T-helper 17 cell (primary cell): ENCODE data around the gene YTHDF1. TPM values are rescaled to one million over a fixed set of nuclear protein-coding genes. Genes with fewer than 3 reads are reported as not detected.
"Not testable (repeated sequence)": the region's sequence is repeated elsewhere in the genome, so short reads cannot be mapped to it uniquely, and the experiment has no call there.

Source experiments
- ATAC-seq: fragments of 150-1000 bp; cut with Tn5 transposase; 2 replicates; pipeline ENCODE4 v1.10.0; 2021; ENCODE audit warnings: mild to moderate bottlenecking, moderate library complexity
- DNase-seq, 3 donors: peaks; one replicate each; pipeline versions ENCODE4 v3.0.0 to v3.0.0-alpha.2; 2020 to 2021
- H3K9me3 ChIP-seq: one replicate; pipeline ENCODE4 v1.7.0; 2013; ENCODE audit warnings: low read length, mild to moderate bottlenecking; ENCODE audit not compliant: control insufficient read depth, poor library complexity, severe bottlenecking
- H3K27ac Mint-ChIP-seq: one replicate; pipeline ENCODE4 v1.8.0; 2022; ENCODE audit warnings: mild to moderate bottlenecking, moderate library complexity, mixed read lengths
- H3K27me3 Mint-ChIP-seq: one replicate; pipeline ENCODE4 v1.8.0; 2022; ENCODE audit warnings: mixed read lengths
- H3K36me3 Mint-ChIP-seq: one replicate; pipeline ENCODE4 v1.8.0; 2022; ENCODE audit warnings: low read depth, mixed read lengths
- H3K4me1 Mint-ChIP-seq: one replicate; pipeline ENCODE4 v1.8.0; 2022; ENCODE audit warnings: mild to moderate bottlenecking, mixed read lengths
- H3K4me3 Mint-ChIP-seq: one replicate; pipeline ENCODE4 v1.8.0; 2022; ENCODE audit warnings: mild to moderate bottlenecking, moderate library complexity, mixed read lengths
- total RNA-seq, 4 donors: library from RNA in 2 of 4; stranded (reverse) in 2 of 4; gene quantifications; one replicate each; pipeline ENCODE4 v1.2.3 and lab custom pipeline; 2022 to 2026

The YTHDF1 gene
- total RNA-seq, 2 donors from 2014 or later = 30.0 to 41.4 TPM

GRCh38 chr20:63254606-63255384 lies 38.9 kb upstream of the YTHDF1 start:
- H3K36me3 Mint-ChIP-seq = peaks cover 4% of the 10 kb centered on the region
- peak overlapping the region; percentile 74 for H3K4me3 Mint-ChIP-seq
- no peak for ATAC-seq

GRCh38 chr20:63254232-63254605 lies 38.3 kb upstream of the YTHDF1 start, which contains the start of gene NKAIN4:
NKAIN4 (minus strand) TSS chr20:63254463; CDS start chr20:63254450, 13 bp downstream.
- peaks cover 10% of the 10 kb centered on the region for H3K4me1 Mint-ChIP-seq
- H3K9me3 ChIP-seq = no peaks in the 10 kb centered on the region
- peaks cover 74% of the 10 kb centered on the region for H3K27me3 Mint-ChIP-seq
- no peak for ATAC-seq
- peak within 1 kb of the TSS; percentile 74 for H3K4me3 Mint-ChIP-seq
- no peak within 1 kb of the TSS for H3K27ac Mint-ChIP-seq
- no peak for DNase-seq
- peaks cover 4% of the 10 kb centered on the region for H3K36me3 Mint-ChIP-seq

More at GRCh38 chr20:63254606-63255384, 38.9 kb upstream of the YTHDF1 start:
- H3K4me1 Mint-ChIP-seq = peaks cover 10% of the 10 kb centered on the region
- H3K27ac Mint-ChIP-seq = no peak overlapping the region
- no peak for DNase-seq
- peaks cover 74% of the 10 kb centered on the region for H3K27me3 Mint-ChIP-seq
- H3K9me3 ChIP-seq = no peaks in the 10 kb centered on the region

GRCh38 chr20:63253438-63254231 lies 37.7 kb upstream of the YTHDF1 start:
- H3K36me3 Mint-ChIP-seq = peaks cover 4% of the 10 kb centered on the region
- peak overlapping the region; percentile 69 for H3K4me3 Mint-ChIP-seq
- peaks cover 10% of the 10 kb centered on the region for H3K4me1 Mint-ChIP-seq
- ATAC-seq = no peak
- H3K27ac Mint-ChIP-seq = no peak overlapping the region
- DNase-seq = no peak
- H3K9me3 ChIP-seq = no peaks in the 10 kb centered on the region
- H3K27me3 Mint-ChIP-seq = peaks cover 78% of the 10 kb centered on the region

GRCh38 chr20:63253065-63253437 lies 37.1 kb upstream of the YTHDF1 start:
- no peaks in the 10 kb centered on the region for H3K9me3 ChIP-seq
- peaks cover 10% of the 10 kb centered on the region for H3K4me1 Mint-ChIP-seq
- H3K27me3 Mint-ChIP-seq = peaks cover 78% of the 10 kb centered on the region
- DNase-seq (no peak), ATAC-seq (no peak)
- H3K36me3 Mint-ChIP-seq = peaks cover 4% of the 10 kb centered on the region
- H3K27ac Mint-ChIP-seq = no peak overlapping the region
- peak overlapping the region; percentile 69 for H3K4me3 Mint-ChIP-seq

DNA sequence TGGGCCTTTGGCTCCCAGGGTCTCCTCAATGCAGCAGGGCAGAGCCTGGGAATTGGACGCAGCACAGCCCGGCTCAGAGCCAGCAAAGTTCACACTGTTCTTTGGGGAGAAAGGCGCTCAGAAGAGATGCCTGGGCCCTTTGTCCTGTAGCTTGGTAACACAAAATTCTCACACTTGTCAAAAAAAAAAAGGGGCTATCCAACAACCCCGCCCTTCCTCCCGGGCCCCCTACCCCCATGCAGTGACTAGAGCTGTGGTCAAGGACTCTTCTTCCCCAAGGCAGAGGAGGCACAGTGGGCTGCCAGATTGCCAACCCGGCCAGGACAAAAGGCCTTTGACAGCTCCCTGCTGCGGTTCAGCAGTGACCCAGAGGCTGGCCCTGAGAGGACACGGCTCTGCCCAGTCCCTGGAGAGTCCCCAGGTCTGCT lies 36.4 kb upstream of the YTHDF1 start:
- ATAC-seq (no peak), DNase-seq (no peak)
- H3K36me3 Mint-ChIP-seq = peaks cover 4% of the 10 kb centered on the region
- peaks cover 10% of the 10 kb centered on the region for H3K4me1 Mint-ChIP-seq
- no peak overlapping the region for H3K4me3 Mint-ChIP-seq
- H3K9me3 ChIP-seq = no peaks in the 10 kb centered on the region
- H3K27ac Mint-ChIP-seq = no peak overlapping the region
- H3K27me3 Mint-ChIP-seq = peaks cover 70% of the 10 kb centered on the region

DNA sequence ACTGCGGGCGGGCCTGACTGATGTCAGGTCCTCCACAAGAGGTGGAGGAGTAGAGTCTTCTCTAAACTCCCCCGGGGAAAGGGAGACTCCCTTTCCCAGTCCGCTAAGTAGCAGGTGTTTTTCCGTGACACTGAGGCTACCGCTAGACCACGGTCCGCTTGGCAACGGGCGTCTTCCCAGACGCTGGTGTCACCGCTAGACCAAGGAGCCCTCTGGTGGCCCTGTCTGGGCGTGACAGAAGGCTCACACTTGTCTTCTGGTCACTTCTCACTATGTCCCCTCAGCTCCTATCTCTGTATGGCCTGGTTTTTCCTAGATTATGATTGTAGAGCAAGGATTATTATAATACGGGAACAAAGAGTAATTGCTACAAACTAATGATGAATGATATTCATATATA lies 35.4 kb upstream of the YTHDF1 start:
- not testable (repeated sequence) for H3K9me3 ChIP-seq, H3K36me3 Mint-ChIP-seq, ATAC-seq, DNase-seq, H3K4me3 Mint-ChIP-seq, H3K4me1 Mint-ChIP-seq, H3K27ac Mint-ChIP-seq
- H3K27me3 Mint-ChIP-seq = peaks cover 67% of the 10 kb centered on the region

- ATAC-seq = no peak
- H3K4me1 Mint-ChIP-seq = peaks cover 8% of the 10 kb centered on the region
- H3K36me3 Mint-ChIP-seq = peaks cover 6% of the 10 kb centered on the region
- H3K9me3 ChIP-seq = no peaks in the 10 kb centered on the region
- no peak overlapping the region for H3K27ac Mint-ChIP-seq
- no peak for DNase-seq
- H3K27me3 Mint-ChIP-seq = peaks cover 67% of the 10 kb centered on the region
- no peak overlapping the region for H3K4me3 Mint-ChIP-seq
These were observed 34.0 kb upstream of the YTHDF1 start for GRCh38 chr20:63249891-63250290.

GRCh38 chr20:63248835-63249591 lies 33.1 kb upstream of the YTHDF1 start:
- no peaks in the 10 kb centered on the region for H3K9me3 ChIP-seq
- ATAC-seq (no peak), DNase-seq (no peak)
- peaks cover 70% of the 10 kb centered on the region for H3K27me3 Mint-ChIP-seq
- no peak overlapping the region for H3K27ac Mint-ChIP-seq
- H3K4me3 Mint-ChIP-seq = no peak overlapping the region
- H3K4me1 Mint-ChIP-seq = peaks cover 5% of the 10 kb centered on the region
- H3K36me3 Mint-ChIP-seq = peaks cover 6% of the 10 kb centered on the region

GRCh38 chr20:63247671-63248228 lies 31.8 kb upstream of the YTHDF1 start:
- H3K4me3 Mint-ChIP-seq = no peak overlapping the region
- H3K27ac Mint-ChIP-seq = no peak overlapping the region
- peaks cover 2% of the 10 kb centered on the region for H3K4me1 Mint-ChIP-seq
- peaks cover 69% of the 10 kb centered on the region for H3K27me3 Mint-ChIP-seq
- ATAC-seq (no peak), DNase-seq (no peak)
- no peaks in the 10 kb centered on the region for H3K9me3 ChIP-seq
- peaks cover 3% of the 10 kb centered on the region for H3K36me3 Mint-ChIP-seq

- H3K4me3 Mint-ChIP-seq = no peak overlapping the region
- no peaks in the 10 kb centered on the region for H3K9me3 ChIP-seq
- no peaks in the 10 kb centered on the region for H3K4me1 Mint-ChIP-seq
- peaks cover 2% of the 10 kb centered on the region for H3K36me3 Mint-ChIP-seq
- peaks cover 65% of the 10 kb centered on the region for H3K27me3 Mint-ChIP-seq
- H3K27ac Mint-ChIP-seq = no peak overlapping the region
- ATAC-seq = no peak
- no peak for DNase-seq
These were observed 30.8 kb upstream of the YTHDF1 start for GRCh38 chr20:63246490-63247288.

DNA sequence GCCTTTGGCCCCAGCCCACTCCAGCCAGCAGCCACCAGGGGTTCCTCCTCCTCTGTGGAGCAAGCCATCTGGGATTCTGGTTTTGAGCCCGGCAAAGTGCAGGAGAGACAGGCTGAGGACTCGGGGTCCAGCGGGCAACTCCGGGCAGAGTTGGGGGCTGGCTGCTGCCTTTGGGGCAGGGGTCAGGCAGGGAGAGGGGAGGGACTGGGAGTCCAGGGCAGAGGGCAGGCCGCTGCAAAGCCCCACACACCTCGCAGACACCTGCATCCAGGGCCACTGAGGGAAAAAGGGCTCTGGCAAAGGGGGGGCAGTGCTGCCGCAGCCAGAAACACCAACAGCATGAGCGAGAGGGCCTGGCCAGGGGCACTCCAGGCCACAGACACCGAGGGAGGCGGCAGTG lies 28.5 kb upstream of the YTHDF1 start:
- H3K4me1 Mint-ChIP-seq = no peaks in the 10 kb centered on the region
- no peaks in the 10 kb centered on the region for H3K9me3 ChIP-seq
- DNase-seq (no peak), ATAC-seq (no peak)
- H3K36me3 Mint-ChIP-seq = peaks cover 2% of the 10 kb centered on the region
- no peak overlapping the region for H3K27ac Mint-ChIP-seq
- peaks cover 49% of the 10 kb centered on the region for H3K27me3 Mint-ChIP-seq
- H3K4me3 Mint-ChIP-seq = no peak overlapping the region

GRCh38 chr20:63243604-63244247 lies 27.8 kb upstream of the YTHDF1 start:
- Mint-ChIP-seq H3K27me3 (peaks cover 42% of the 10 kb centered on the region), H3K27ac (no peak overlapping the region), H3K4me3 (no peak overlapping the region), H3K36me3 (peaks cover 2% of the 10 kb centered on the region), H3K4me1 (no peaks in the 10 kb centered on the region)
- H3K9me3 ChIP-seq = no peaks in the 10 kb centered on the region
- no peak for DNase-seq
- ATAC-seq = no peak
